Brain microvascular endothelial cell (primary cell): Measurements from ENCODE around the gene FEM1A.
A peak's percentile ranks its signal among the peaks of the same experiment; 100 is the strongest.
"Not testable (repeated sequence)": the region's sequence is repeated elsewhere in the genome, so short reads cannot be mapped to it uniquely, and the experiment has no call there.

Source experiments
- DNase-seq: peaks from one replicate; pipeline ENCODE4 v3.0.0-alpha.2; 2020
- H3K27ac ChIP-seq: fragments of 250-450 bp; sonication (Bioruptor Pico); 2 replicates; pipeline ENCODE4 v1.5.1; 2020; ENCODE audit warnings: mild to moderate bottlenecking, moderate library complexity
- H3K27me3 ChIP-seq: fragments of 250-450 bp; sonication (Bioruptor Pico); replicated peaks from 2 replicates; pipeline ENCODE4 v1.5.1; 2020; ENCODE audit warnings: mild to moderate bottlenecking
- H3K36me3 ChIP-seq: fragments of 250-450 bp; sonication (Bioruptor Pico); replicated peaks from 2 replicates; pipeline ENCODE4 v1.5.1; 2020; ENCODE audit warnings: mild to moderate bottlenecking
- H3K4me3 ChIP-seq: 2 replicates; pipeline ENCODE4 v1.5.1; 2011; ENCODE audit warnings: low read depth, mild to moderate bottlenecking, control low read depth, low read length, moderate library complexity
- in situ Hi-C: cut with HindIII; loops from 2 replicates; pipeline ENCODE4 v1.10.0; 2017; ENCODE audit warnings: low sequenced_read_pairs, low pct_ligation_motif_present
- TF ChIP-seq, protein P1 (sequence below): IDR thresholded peaks from 2 replicates; pipeline ENCODE4 v1.5.1; 2011; ENCODE audit warnings: low read depth, mild to moderate bottlenecking, moderate library complexity, low read length, control low read depth, inconsistent platforms; ENCODE audit errors: missing control alignments

The FEM1A gene, protein sequence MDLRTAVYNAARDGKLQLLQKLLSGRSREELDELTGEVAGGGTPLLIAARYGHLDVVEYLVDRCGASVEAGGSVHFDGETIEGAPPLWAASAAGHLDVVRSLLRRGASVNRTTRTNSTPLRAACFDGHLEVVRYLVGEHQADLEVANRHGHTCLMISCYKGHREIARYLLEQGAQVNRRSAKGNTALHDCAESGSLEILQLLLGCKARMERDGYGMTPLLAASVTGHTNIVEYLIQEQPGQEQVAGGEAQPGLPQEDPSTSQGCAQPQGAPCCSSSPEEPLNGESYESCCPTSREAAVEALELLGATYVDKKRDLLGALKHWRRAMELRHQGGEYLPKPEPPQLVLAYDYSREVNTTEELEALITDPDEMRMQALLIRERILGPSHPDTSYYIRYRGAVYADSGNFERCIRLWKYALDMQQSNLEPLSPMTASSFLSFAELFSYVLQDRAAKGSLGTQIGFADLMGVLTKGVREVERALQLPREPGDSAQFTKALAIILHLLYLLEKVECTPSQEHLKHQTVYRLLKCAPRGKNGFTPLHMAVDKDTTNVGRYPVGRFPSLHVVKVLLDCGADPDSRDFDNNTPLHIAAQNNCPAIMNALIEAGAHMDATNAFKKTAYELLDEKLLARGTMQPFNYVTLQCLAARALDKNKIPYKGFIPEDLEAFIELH

DNA sequence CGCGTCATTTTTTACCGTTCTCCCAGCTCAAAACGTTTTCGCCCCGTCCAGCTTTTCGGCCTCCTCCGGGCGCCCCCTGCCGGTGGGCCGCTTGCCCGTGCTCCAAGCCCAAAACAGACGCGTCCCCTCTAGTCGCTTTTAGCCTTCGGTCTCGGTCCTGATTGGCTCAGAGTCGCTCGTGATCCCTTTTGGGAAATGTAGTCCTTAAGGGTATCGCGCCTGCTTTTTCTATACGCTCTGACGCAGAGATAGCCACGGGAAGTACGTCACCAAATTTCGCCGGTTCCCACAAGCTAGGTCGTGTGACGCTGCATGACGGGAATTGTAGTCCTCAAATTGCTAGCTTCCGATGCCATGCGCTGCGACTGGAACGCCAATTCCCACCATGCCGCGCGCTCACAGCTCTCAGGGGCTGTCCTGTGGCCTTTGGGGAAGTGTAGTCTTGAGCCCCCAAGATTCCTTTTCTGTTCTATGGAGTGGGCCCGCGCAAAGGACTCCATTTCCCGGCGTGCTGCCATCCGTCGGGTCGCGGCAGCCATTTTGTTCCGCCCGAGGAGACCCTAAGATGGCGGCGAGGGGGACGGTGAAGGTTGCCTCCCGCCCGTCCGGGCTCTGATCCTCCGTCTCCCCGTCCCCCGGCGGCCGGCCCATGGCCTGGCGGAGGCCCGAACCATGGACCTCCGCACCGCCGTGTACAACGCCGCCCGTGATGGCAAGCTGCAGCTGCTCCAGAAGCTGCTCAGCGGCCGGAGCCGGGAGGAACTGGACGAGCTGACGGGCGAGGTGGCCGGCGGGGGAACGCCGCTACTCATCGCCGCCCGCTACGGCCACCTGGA is at the start of gene FEM1A:
Gene FEM1A, plus strand, starts transcription at position 552 of the 836 bp plus-strand sequence. Its CDS starts 121 bp downstream, at position 673.
- Histone ChIP-seq H3K27ac (peak within 1 kb of the TSS; percentile 88), H3K4me3 (peak within 1 kb of the TSS; percentile 74), H3K36me3 (peaks cover 11% of the 10 kb centered on the region), H3K27me3 (no peaks in the 10 kb centered on the region)
- in situ Hi-C loops = no loop called here
- DNase-seq = peak; percentile 100
- TF ChIP-seq, protein P1, sequence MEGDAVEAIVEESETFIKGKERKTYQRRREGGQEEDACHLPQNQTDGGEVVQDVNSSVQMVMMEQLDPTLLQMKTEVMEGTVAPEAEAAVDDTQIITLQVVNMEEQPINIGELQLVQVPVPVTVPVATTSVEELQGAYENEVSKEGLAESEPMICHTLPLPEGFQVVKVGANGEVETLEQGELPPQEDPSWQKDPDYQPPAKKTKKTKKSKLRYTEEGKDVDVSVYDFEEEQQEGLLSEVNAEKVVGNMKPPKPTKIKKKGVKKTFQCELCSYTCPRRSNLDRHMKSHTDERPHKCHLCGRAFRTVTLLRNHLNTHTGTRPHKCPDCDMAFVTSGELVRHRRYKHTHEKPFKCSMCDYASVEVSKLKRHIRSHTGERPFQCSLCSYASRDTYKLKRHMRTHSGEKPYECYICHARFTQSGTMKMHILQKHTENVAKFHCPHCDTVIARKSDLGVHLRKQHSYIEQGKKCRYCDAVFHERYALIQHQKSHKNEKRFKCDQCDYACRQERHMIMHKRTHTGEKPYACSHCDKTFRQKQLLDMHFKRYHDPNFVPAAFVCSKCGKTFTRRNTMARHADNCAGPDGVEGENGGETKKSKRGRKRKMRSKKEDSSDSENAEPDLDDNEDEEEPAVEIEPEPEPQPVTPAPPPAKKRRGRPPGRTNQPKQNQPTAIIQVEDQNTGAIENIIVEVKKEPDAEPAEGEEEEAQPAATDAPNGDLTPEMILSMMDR = peak; percentile 99

DNA sequence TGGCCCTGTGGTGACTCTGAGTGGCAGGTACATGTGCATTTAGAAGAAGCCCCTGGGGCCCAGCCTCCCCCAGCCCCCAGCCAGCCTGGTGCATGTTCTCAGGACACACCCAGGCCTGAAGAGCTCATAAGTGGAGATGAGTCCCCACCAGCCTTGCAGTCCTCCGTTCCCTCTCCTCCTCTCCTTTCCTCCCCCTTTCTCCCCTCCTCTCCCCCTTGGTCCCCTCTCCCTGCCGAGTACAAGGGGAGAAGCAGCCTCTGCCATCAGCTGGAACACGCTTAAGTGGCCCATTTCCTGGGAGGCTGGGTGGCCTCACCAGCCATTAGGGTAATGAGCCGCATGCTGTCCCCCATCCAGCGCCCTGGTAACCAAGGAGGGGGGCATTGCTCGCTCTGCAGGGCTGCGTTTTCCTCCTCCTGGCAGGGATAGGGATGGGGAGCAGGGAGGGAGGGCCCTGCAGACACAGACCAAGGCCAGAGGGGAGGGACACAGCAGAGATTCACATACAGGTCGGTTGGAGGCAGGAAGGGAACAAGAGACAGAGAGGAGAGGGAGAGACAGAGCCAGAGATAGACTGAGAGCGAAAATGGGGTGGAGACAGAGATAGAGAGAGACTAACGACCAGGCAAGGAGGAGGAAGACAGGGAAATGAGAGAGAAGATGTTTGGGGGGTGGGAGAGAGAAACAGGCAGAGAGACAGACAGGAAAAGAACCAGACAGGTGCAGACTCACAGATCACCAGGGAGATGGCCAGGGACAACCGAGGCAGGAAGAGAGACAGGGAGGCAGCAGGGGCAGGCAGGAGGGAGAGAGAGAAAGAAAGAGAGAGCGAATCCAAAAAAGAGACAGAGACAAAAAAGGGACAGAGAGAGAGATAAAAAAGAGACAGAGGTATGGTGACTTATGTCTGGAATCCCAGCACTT is 48.5 kb upstream of the FEM1A start:
- Histone ChIP-seq H3K27me3 (peaks cover 2% of the 10 kb centered on the region), H3K36me3 (no peaks in the 10 kb centered on the region), H3K27ac (no peak overlapping the region), H3K4me3 (no peak overlapping the region)
- DNase-seq = no peak
- TF ChIP-seq, protein P1 = no peak
- in situ Hi-C loops = no loop called here

DNA sequence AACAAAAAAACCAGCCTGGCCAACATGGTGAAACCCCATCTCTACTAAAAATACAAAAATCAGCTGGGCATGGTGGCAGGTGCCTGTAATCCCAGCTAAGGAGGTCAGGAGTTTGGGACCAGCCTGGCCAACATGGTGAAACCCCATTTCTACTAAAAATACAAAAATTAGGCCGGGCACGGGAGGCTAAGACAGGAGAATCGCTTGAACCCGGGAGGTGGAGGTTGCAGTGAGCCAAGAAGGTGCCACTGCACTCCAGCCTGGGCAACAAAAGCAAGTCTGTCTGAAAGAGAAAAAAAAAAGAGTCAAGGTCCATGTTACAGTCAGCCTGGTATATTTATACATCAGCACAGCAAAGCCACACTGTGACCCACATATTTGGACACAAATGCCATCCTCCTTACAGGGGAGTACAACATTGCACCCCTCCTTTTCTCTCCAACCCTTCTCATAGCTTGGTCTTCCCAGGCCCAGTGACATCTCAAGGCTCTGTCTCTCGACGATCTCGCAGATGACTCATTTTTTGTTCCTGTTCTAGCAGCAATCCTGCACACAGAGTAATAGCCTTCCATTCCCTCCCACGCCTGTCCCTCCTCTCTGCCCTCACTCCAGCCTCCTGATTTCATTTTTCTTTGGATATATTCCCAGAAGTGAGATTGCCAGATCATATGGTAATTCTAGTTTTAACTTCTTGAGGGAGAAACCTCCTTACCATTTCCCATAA is 46.9 kb upstream of the FEM1A start:
- H3K27ac ChIP-seq = no peak overlapping the region
- H3K4me3 ChIP-seq = no peak overlapping the region

DNA sequence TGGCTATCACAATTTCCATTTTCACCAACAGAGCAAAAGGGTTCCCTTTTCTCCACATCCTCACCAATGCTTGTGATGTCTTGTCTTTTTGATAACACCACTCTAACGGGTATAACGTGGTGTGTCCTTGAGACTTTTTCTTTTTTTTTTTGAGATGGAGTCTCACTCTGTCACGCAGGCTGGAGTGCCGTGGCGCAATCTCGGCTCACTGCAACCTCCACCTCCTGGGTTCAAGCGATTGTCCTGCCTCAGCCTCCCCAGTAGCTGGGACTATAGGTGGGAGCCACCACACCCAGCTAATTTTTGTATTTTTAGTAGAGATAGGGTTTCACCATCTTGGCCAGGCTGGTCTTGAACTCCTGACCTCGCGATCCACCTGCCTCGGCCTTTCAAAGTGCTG is 46.4 kb upstream of the FEM1A start:
- in situ Hi-C loops, H3K36me3 ChIP-seq, H3K27ac ChIP-seq, H3K4me3 ChIP-seq, H3K27me3 ChIP-seq, DNase-seq: not testable (repeated sequence)

More for the DNA sequence above, 46.9 kb upstream of the FEM1A start:
- in situ Hi-C loops = no loop called here
- DNase-seq = peak; percentile 90
- Histone ChIP-seq H3K36me3 (no peaks in the 10 kb centered on the region), H3K27me3 (peaks cover 4% of the 10 kb centered on the region)
- TF ChIP-seq, protein P1 = no peak

DNA sequence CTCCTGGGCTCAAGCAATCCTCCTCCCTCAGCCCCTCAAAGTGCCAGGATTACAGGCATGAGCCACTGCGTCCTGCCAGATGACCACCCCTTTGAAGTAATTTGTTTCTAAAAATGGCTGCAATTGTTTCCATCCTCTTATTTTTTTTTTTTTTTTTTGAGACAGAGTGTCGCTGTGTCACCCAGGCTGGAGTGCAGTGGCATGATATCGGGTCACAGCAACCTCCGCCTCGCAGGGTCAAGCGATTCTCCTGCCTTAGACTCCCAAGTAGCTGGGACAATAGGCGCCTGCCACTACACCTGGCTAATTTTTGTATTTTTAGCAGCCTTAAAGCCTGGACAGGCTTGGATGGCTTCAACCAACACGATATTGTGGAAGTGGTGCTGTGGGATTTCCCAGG is 45.5 kb upstream of the FEM1A start:
- H3K27ac ChIP-seq = no peak overlapping the region

More for the DNA sequence above, 45.5 kb upstream of the FEM1A start:
- DNase-seq = no peak
- TF ChIP-seq, protein P1 = no peak
- Histone ChIP-seq H3K27me3 (peaks cover 4% of the 10 kb centered on the region), H3K36me3 (no peaks in the 10 kb centered on the region), H3K4me3 (no peak overlapping the region)
- in situ Hi-C loops = no loop called here
